Sciatic nerve (tissue), 2 donors: ENCODE data around the gene EVX2. TPM values are rescaled to one million over a fixed set of nuclear protein-coding genes. Genes with fewer than 3 reads are reported as not detected.
A peak's percentile ranks its signal among the peaks of the same experiment; 100 is the strongest.

Experiments used
- ATAC-seq: fragments of 200-7000 bp; cut with Tn5 transposase; one replicate; pipeline ENCODE4 v1.9.1; 2020; ENCODE audit warnings: mild to moderate bottlenecking, moderate library complexity
- DNase-seq: peaks from one replicate; pipeline ENCODE4 v3.0.0-alpha.2; 2020; ENCODE audit warnings: low spot score
- intact Hi-C: fragments of 100-400 bp; cut with DNase I; formaldehyde crosslinking; loops from one replicate; pipeline ENCODE4 v1.14.2; 2022
- total RNA-seq: library from RNA; stranded (reverse); fragmentation: NEBNext Ultra II Directional; extraction: Animal tissue kit (Norgen Biotek cat#: 25700); gene quantifications from one replicate; pipeline ENCODE4 v1.2.1, GENCODE V29; 2021
- donor health status: DM: no; HTN: no; CAD: no.
- donor health status: DM: no; HTN: no; CAD: no.

The EVX2 gene
- total RNA-seq: not detected

DNA sequence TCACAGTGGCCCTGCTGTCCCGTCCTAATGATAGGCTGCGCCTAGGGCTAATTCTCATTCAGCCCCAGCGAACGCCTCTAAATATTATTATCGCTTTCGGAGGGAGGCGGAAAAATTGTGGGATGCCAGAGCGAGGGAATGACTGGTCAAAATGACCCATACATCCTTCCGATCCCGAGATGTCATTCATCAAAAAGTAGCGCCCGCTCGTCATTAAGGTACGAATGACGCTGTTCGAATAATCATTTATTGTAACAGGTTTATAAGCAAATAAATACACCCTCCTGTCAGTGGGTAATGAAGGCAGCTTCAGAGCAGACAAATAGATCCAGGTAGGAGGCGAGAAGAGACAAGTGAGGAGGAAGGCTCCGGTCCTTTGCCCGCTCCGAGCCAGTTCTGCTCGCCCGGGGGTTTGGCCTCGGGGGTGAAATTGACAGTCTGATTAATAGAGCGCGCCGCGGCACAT lies at the start of gene EVX2:
EVX2 (minus strand) TSS at position 167 of the 466 bp plus-strand sequence. CDS start 186 bp downstream, outside the sequence.
- DNase-seq: no peak
- intact Hi-C loops: loop anchor here (10.0 kb wide), 1 partner anchor 399 kb away; no protein-coding TSS in a partner anchor
- no peak for ATAC-seq

DNA sequence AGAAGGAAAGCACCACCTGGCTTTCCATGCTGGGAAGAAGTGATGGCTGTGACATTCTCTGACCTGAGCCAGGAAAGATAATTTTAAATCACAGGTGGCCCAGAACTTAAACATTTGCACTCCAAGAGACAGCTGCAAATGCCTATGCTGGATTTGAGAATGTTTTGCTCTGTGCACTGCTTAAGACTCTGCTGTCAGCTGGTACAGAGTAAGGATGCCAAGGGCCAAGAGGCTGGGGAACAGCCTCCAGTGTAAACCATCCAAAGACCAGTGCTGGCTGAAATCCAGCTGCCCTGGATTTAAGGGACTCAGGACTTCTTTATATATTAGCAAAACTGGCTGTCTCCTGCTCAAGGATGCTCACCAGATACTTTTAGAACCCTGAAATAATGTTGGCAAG lies 49.6 kb upstream of the EVX2 start:
- ATAC-seq: no peak
- DNase-seq: no peak
- intact Hi-C loops: no loop called here

DNA sequence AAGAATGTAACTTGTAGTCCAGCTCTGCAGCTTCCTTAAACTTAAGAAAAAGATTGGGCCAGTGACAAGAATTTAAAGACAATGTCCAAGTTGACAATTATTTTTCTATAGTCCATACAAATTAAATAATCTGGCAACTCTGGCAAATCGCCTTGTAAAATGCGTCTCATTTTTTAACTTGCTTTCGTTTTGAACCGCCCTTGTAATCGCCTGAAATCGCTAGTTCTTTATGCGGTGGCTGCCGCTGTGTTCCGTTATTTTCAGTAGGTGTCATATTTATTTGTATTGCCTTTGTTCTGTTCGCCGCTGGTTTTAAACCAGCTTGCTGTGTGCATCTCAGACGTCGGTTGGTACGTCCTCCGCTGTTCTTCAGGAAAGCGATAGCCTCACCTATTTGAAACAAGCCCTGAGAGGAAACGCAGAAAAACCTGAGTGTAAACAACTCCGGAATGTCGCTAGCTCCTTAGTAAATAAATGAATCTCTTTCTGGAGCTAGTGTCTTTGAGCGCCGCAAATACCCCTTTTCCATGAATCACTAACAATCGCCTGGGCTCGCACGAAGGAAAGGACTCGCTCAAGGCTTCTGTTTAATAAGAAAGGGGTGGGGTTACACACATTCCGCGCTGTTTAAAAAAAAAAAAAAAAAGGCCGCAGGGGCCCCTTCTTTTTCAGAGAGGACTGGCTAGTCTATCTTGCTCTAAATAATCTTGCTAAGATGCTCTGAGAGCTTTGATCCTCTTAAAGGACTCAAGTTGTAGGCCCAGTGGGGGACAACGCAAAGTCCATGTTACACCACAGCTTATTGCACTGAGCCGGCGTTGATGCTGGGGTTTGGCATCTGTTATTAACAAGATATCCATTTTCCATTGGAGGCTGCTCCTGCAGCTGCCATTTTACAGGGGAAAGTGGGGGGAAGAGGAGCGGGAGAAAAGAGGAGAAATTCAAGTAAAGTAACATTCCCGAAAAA lies 48.7 kb upstream of the EVX2 start:
- intact Hi-C loops: no loop called here
- DNase-seq (no peak), ATAC-seq (no peak)

DNA sequence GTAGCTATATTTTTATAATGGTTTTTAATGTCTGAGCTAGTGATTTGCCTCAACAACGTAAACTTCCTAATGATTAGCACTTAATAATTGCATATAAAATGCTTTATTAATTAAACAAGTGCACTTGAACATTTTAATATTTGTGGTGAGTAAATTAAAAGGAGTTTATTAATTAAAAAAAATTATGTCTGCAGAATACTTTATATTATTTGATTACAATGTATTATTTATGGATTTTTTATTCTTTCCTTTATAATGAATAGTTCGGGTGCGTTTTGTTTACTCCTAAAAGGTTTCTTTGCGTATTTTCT lies 48.0 kb upstream of the EVX2 start:
- intact Hi-C loops: no loop called here
- ATAC-seq (no peak), DNase-seq (no peak)

DNA sequence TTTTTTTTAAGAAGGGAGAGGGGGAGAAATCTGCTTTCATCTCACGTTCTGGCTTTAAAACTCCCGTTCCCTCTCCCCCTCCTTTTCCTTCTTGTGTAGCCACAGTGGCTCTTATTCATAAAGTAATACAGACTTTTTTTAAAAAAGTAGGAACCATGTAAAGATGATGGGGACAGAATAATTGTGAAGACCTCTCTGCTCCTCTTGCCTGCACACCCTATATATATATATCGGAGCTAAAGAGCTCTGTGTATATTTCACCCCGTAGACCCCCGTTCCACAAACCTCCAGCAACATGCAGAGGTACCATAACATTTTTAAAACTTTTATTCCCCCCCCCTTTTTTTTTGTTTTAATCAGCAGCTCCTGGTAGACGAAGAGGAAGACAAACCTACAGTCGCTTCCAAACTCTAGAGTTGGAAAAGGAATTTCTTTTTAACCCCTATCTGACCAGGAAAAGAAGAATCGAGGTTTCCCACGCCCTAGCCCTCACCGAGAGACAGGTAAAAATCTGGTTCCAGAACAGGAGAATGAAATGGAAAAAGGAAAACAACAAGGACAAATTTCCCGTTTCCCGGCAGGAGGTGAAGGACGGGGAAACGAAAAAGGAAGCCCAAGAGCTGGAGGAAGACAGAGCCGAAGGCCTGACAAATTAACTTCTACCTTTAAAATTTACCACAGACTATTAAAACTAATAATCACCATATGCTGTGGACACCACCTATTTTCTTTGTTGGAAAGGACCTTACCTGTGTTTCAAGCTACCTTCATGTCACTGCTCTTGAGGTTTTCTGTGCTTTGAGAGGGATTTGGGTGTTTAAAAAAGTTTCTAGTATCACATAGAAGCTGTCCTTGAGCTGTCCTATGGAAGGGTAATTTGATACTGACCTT lies 47.4 kb upstream of the EVX2 start:
- intact Hi-C loops: no loop called here
- DNase-seq (no peak), ATAC-seq (no peak)

DNA sequence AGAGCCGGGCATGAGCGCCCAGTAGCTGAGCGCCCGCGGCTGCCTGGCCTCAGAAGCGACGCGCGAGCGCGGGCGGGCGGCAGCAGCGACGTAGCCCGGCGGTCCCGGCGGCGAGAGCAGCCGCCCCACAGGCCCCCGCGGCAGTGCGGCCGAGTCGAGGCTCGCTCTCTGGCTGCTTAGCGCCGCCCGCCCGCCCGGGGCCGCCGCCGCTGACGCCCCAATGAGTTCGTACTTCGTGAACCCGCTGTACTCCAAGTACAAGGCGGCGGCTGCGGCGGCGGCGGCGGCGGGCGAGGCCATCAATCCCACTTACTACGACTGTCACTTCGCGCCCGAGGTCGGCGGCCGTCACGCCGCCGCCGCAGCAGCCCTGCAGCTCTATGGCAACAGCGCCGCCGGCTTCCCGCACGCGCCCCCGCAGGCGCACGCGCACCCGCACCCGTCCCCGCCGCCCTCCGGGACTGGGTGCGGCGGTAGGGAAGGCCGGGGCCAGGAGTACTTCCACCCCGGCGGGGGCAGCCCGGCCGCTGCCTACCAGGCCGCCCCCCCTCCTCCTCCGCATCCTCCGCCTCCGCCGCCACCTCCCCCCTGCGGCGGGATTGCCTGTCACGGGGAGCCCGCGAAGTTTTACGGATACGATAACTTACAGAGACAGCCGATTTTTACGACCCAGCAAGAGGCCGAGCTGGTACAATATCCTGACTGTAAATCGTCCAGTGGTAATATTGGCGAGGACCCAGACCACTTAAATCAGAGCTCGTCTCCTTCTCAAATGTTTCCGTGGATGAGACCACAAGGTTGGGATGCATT lies 46.6 kb upstream of the EVX2 start:
- DNase-seq (no peak), ATAC-seq (no peak)
- intact Hi-C loops: no loop called here

DNA sequence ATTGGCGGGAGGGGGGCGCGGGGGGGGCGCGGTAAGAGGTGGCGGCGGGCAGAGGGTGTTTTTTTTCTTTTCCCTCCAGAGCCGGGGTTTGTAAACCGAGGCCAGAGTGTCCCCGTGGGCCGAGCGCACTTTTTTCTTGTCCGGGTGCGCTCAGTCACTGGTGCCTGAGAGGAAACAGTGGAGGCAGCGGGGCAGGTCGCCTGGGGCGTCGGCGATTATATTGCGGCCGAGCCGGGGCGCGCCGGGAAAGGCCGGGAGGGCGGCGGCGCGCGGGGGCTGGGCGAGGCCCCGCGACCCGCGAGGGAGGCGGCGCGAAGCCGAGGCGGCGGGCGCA lies 46.0 kb upstream of the EVX2 start:
- ATAC-seq (no peak), DNase-seq (no peak)
- intact Hi-C loops: loop anchor here (5.0 to 10.0 kb wide), 2 partner anchors 508 to 1025 kb away; no protein-coding TSS in a partner anchor

DNA sequence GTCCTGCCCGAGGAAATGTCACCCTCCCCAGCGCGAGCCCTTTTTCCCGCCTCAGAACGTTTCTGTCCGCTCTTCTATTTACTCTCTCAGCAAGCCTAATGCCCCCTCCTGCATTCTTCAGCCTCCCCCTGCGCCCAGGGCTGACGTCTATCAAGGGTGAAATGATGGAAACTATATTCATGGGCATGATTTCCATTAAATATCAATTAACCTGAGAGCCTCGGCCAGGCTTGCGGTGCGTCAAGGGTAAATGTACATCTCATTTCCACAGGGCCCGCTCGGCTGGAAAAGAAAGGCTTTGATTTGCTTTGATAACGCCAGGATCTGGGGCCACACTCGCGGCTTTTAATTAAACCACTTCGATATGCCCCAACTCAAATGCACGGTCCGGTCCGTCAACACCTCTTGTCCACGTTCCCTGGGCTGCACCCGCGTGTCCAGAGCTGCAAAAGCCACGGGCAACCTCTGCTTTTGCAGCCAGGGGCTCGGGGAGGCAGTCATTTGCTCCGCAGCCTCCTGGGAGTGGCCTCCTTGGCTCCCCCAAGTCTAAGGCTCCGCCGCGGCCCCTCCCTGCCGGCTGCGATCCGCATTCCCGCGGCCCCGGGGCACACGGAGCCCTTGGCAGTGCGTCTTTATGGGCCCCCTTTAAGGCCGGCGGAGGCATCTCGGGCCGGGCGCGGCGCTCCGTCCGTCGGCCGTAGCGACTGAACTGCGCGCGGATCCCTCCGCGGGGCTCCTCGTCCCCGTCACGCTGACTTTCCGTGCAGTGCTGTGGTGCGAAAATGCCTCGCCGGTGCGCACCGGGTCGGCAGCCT lies 45.4 kb upstream of the EVX2 start, which contains the start of gene HOXD8:
HOXD8 (plus strand) TSS at position 724 of the 815 bp plus-strand sequence. CDS start 662 bp downstream, outside the sequence.
- intact Hi-C loops: loop anchor here (5.0 to 10.0 kb wide), 2 partner anchors 508 to 1026 kb away; no protein-coding TSS in a partner anchor
- ATAC-seq (peak; percentile 57), DNase-seq (peak; percentile 78)

DNA sequence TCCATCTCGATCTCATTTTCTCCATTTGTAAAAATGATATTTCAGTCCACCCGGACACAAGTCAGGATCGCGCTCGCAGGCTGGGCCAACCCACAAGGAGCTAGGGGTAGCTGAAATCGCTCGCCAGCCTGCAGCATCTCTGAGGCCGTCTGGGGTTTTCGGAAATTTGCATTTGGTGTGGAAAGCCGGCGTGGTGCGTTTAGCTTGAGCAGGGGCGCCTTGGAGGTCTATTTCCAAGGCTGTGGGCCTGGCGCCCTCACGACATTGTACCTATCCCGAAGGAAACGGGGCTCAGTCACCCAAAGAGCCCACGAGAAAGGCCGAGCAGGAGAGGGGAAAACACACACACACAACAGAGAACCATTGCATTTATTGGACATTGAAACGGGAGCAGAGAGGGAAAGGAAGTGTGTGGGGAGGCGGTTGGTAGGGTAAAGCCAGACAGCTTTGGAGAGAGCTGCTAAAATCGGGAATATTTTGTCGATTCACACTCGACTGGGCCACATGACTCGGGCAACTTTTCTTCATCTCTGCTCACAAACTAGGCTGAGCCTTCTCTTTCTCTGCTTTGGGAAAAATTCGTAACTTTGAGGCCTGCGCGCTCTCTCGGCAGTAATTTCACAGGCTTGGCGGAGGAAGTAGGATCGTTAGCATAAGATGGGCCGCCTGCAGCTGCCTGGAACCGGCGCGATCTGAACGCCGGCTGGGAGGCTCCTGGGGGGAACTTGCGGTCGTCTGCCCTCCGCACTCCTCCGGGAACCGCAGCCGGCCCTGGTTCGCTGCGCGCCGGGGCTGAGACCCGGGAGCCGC lies 44.6 kb upstream of the EVX2 start:
- intact Hi-C loops: loop anchor here (5.0 to 10.0 kb wide), 2 partner anchors 509 to 1026 kb away; no protein-coding TSS in a partner anchor
- peak; percentile 38 for ATAC-seq
- no peak for DNase-seq

DNA sequence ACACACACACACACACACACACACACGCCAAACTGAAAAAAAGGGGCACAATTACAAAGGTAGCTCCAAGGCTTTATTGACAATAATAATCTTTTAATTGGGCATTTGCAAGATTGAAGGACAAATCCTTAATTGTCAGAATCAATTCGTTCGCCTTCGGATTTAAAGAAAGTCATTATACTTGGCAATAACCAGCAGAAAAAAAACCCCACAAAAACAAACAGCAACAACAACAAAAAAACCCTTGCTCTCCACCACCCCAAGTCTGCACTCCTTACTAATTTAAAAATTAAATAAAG lies 44.0 kb upstream of the EVX2 start:
- intact Hi-C loops: loop anchor here (5.0 to 10.0 kb wide), 2 partner anchors 510 to 1027 kb away; no protein-coding TSS in a partner anchor
- DNase-seq (no peak), ATAC-seq (no peak)

DNA sequence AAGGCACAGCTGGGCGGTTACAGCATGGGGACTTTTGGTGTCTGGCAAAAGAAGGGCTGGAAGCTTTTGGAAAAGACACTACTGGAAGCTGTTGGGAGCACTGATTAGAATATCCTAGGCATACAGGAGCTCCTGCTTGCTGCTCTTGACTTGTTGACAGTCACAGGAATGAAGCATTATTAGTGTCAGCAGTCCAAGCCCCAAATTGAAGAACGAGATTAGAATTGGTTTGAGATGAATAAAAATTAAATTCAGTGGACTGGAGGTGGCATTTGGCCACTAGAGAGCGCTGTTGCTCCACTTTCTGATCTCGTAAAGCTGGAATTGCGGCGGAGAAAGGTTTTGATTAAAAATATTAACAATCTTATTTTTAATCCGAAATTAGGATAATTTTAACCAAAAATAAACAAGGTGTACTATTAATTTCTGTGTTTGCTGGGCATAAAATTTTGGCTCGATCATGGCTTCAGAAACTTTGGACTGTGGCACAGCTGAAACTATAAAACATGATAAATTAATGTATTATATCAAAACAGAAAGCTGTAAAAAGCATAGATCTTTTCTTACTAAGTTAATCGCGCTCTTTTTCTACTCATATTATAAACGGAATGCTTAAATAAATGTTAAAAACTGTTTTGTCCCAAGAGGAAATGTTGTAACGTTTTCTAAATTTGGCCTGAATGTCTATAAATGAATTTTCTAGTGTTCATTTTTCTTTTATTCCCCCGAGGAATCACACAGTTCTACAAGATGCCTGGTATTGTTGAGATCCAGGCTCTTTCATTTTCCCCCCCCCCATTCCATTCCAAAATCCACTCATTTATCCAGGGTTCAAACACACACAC lies 43.4 kb upstream of the EVX2 start:
- peak; percentile 89 for DNase-seq
- ATAC-seq: no peak
- intact Hi-C loops: loop anchor here (5.0 to 10.0 kb wide), 2 partner anchors 510 to 1028 kb away; no protein-coding TSS in a partner anchor

DNA sequence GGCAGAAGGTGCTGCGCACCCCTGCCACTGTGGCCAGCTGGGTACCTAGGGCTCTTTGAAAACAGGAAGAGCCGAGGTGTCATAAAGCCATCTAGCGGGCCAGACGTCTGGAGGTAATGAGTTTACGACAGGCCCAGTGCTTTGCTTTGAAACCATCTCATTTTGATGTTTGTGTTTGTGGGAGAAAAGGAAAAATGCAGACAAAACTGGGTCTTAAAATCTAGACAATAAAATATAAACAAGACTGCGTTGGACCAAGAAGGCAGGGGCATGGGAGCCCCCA lies 42.0 kb upstream of the EVX2 start:
- no peak for DNase-seq
- no peak for ATAC-seq
- intact Hi-C loops: loop anchor here (5.0 to 10.0 kb wide), 2 partner anchors 512 to 1029 kb away; no protein-coding TSS in a partner anchor

DNA sequence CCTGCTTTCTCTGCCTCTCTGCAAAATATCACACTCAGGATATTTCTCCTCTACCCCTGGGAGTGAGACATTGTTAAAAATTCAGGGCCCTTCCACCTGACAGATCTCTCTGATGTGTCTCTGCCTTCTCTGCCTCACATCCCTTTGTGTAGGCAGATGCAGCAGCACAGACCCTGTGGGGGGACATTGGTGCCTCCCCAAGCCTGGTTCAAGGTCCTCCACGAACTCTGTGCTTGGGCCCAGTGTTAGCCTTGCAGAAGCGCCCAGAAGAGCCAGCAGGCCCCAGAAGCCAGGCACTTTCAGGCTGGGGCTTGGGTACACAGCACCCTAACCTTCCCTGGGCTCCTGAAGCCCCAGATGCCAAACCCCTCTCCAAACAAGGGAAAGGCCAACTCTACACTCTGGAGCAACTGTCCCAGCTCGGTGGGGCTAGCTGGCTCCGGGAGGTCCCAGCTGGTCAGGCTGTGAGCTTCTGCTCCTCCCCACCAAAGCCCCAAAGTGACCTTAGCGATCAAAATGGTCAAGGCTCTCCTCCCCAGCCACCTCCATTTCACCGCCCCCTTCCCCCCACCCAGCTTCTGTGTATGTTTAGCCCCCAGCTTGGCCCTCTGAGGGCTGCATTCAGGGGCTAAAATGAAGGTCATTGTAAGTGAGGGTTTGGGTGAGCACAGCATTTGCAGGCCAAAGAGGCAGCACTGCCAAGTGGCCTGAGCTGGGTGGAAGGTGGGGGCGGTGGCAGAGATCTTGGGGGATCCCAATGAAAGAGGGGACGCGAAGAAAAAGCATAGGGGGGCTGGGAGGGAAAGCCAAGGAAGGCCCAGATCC lies 41.4 kb upstream of the EVX2 start:
- intact Hi-C loops: loop anchor here (5.0 to 10.0 kb wide), 2 partner anchors 512 to 1030 kb away; no protein-coding TSS in a partner anchor
- ATAC-seq (no peak), DNase-seq (no peak)

DNA sequence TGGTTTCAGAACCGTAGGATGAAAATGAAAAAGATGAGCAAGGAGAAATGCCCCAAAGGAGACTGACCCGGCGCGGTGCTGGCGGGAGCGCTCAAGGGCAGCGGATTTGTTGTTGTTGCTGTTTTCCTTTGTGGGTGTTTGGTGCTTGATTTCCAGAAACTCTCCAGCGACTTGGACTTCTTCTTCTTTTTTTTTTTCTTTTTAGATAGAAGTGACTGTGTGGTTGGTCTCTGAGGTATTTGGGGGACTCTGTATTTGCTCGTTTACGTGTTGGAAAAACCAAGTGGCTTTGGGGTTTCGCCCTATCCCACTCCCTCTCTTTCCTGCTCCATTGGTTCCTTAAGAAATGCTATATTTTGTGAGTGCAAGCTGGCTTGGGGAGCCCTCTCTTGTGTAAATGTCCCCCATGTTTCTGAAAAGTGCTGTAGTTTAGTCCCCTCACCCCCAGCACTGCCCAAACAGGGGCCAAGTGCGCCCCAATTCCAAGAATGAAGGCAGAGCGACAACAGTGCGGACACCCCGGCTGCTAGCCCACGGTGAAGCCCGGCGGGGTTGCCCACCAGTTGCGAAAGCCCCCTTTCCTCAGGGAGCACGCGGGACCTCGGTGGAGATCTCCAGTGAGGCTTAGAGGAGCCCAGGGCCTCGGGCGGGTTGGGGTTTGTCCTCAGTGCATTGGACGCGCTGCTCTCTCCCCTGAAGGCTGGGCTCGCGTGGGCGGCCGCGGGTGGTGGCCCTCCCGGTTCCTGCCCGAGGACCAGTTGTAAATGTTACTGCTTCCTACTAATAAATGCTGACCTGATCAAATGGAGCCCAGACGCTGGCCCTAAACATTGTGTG lies 40.6 kb upstream of the EVX2 start:
- no peak for DNase-seq
- ATAC-seq: no peak
- intact Hi-C loops: loop anchor here (10.0 kb wide), 1 partner anchor 1030 kb away; no protein-coding TSS in a partner anchor
